AG09319 (cell line): ENCODE results near the gene KRTAP12-2.

Experiments
- DNase-seq: peaks from one replicate; pipeline ENCODE4 v3.0.0-alpha.2; 2010; ENCODE audit warnings: low read depth; ENCODE audit errors: extremely low read depth
- TF ChIP-seq, protein P1 (sequence below): IDR thresholded peaks from 2 replicates; pipeline ENCODE4 v1.5.1; 2011; ENCODE audit warnings: low read depth, mild to moderate bottlenecking, inconsistent platforms, low read length, moderate library complexity

The KRTAP12-2 gene

DNA sequence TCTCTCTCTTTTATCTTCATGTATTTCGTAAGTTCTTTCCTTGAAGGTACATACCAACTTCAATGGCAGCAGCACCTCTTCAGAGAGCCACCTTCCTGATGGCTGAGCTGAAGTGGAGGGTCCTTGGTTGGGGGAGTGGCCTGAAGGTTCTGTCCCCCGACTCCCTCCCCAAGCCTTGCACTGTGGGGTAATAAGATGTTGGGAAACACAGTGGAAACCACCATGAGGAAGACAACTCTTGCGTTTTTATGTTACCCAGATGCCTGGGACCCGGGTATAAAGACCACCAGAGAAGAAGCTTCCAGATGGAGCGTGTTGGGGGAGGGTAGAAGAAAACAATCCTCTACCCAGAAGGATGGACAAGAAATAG is 8.2 kb downstream of the KRTAP12-2 start:
- no peak for DNase-seq

DNA sequence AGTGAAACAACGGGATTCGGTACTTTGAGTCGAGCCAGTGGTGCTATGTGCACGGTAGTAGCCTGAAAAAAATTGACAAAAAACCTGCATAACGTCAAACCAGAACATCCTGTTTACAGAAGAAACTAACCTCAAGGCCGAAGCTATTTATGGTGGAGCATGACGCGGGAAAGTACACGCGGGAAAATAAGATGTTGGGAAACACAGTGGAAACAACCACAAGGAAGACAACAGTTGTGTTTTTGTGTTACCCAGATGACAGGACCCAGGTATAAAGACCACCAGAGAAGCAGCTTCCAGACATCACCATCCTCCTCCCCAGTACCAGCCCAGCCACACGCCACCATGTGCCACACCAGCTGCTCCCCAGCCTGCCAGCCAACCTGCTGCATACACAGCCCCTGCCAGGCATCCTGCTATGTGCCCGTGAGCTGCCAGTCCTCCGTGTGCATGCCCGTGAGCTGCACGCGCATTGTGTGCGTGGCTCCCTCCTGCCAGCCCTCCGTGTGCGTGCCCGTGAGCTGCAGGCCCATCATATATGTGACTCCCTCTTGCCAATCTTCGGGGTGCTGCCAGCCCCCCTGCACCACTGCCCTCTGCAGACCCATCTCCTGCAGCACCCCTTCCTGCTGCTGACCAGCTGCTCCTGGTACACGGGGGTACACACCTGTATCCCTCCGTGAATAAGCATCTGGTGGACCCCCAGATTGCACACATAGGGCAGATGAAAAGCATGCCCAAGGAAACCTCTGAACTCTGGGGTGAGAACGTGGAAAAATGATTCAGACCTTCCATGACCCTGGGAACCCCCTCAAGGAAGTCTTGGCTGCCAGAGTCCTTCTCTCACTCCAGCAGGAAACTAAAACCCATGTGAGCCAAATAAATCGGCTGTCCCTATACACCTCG is 8.8 kb downstream of the KRTAP12-2 start, which contains the start of gene KRTAP12-3:
KRTAP12-3 (plus strand) TSS at position 298 of the 906 bp plus-strand sequence; CDS start at position 346, 48 bp downstream.
- TF ChIP-seq, protein P1, sequence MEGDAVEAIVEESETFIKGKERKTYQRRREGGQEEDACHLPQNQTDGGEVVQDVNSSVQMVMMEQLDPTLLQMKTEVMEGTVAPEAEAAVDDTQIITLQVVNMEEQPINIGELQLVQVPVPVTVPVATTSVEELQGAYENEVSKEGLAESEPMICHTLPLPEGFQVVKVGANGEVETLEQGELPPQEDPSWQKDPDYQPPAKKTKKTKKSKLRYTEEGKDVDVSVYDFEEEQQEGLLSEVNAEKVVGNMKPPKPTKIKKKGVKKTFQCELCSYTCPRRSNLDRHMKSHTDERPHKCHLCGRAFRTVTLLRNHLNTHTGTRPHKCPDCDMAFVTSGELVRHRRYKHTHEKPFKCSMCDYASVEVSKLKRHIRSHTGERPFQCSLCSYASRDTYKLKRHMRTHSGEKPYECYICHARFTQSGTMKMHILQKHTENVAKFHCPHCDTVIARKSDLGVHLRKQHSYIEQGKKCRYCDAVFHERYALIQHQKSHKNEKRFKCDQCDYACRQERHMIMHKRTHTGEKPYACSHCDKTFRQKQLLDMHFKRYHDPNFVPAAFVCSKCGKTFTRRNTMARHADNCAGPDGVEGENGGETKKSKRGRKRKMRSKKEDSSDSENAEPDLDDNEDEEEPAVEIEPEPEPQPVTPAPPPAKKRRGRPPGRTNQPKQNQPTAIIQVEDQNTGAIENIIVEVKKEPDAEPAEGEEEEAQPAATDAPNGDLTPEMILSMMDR = no peak
- no peak for DNase-seq

More for the DNA sequence above, 8.2 kb downstream of the KRTAP12-2 start:
- TF ChIP-seq, protein P1 = no peak

DNA sequence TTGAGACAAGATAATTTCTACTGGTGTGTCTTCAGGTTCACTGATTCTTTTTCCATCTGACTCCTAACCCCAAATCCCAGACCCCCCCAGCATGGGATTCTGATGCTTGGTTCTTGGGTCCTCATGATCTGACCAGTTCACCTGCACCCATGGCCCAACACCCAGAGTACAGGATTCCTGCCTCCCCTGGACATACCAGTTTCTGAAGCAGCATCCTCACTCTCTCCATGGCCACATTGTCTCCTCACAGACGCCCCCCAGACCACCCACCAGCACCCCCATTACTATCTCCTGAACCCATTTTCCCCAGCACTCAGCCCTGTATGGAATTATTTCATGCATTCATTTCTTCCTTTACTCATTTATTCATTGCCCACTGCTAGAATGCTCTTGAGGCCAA is 9.9 kb downstream of the KRTAP12-2 start:
- DNase-seq = no peak
- TF ChIP-seq, protein P1 = no peak

GRCh38 chr21:44654576-44655175 is 12.1 kb downstream of the KRTAP12-2 start, which contains the start of gene KRTAP12-4:
Gene KRTAP12-4, minus strand, starts transcription at chr21:44654659. Its CDS starts 45 bp downstream, at chr21:44654614.
- TF ChIP-seq, protein P1 = no peak
- DNase-seq = no peak

DNA sequence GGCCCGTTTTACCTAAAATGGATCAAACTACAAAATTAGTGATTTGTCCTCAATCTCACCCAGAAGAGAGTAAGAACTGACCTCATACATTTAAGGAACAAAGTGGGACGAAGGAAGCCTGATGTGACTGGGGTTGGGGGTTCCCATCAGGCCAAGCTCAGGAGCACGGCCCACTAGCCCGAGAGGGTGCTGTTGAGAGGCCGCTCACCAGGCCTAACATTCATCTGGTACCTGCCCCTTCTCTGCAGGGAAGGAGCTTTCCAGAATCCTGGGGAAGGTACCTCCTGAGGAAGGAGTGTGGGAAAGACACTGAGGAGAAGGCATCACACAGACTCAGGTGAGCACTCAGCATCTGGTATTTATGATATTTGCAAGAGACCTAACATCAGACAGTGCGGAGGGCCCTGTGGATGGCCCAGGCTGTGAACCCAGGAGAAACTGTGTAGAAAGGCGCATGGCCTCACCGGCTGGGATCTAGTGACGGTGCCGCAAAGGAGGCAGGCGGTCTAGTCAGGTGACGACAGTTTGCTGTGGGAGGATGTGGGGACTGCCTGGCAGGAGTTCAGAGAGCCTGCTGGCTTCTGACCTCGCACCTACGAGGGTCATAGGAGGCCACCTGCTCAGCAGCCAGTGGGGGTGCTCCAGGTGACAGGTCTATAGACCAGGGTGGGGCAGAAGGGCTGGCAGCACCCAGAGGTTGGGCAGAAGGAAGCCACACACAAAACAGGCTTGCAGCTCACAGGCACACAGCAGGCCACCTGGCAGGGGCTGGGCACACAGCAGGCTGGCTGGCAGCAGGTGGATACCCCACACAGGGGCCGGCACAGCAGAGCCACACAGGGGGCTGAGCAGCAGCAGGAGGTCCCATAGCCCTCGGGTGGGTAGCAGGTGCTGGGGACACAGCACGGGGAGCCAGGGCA is 12.8 kb downstream of the KRTAP12-2 start:
- TF ChIP-seq, protein P1 = no peak
- no peak for DNase-seq

- TF ChIP-seq, protein P1 = no peak
- DNase-seq = no peak
These were observed 13.6 kb downstream of the KRTAP12-2 start for GRCh38 chr21:44653123-44653522.
